H1 (cell line): ENCODE measurements around the gene FRK.
"Not testable (repeated sequence)": the region's sequence is repeated elsewhere in the genome, so short reads cannot be mapped to it uniquely, and the experiment has no call there.

Experiments
- EZH2 ChIP-seq: fragments of 200-600 bp; sonication (generic); IDR thresholded peaks from 2 replicates; pipeline ENCODE4 v1.7.1; 2012; ENCODE audit warnings: low read depth, mild to moderate bottlenecking, moderate library complexity, low read length, inconsistent platforms; ENCODE audit not compliant: severe bottlenecking
- HDAC6 ChIP-seq: IDR thresholded peaks from one replicate; pipeline ENCODE4 v1.7.1; 2012; ENCODE audit warnings: low read depth, mild to moderate bottlenecking, inconsistent platforms, low read length, moderate library complexity
- POLR2A ChIP-seq, 2 experiments: IDR thresholded peaks; 1 replicate in 1 of 2; 2 replicates in 1 of 2; pipeline ENCODE4 v1.6.1; 2011; ENCODE audit warnings: low read depth in 2 of 2, low read length in 2 of 2, mild to moderate bottlenecking in 2 of 2; ENCODE audit errors: control extremely low read depth in 1 of 2
- POLR2AphosphoS5 ChIP-seq: IDR thresholded peaks from 2 replicates; pipeline ENCODE4 v1.6.1; 2011; ENCODE audit warnings: low read depth, low read length
- RNF2 ChIP-seq: fragments of 200-900, 300-1000 bp; sonication (generic); IDR thresholded peaks from 2 replicates; pipeline ENCODE4 v1.7.1; 2016; ENCODE audit warnings: borderline replicate concordance, low read depth, mild to moderate bottlenecking, antibody characterized with exemption, low read length; ENCODE audit not compliant: poor library complexity, severe bottlenecking; ENCODE audit errors: missing control alignments
- ZNF274 ChIP-seq: IDR thresholded peaks from 2 replicates; pipeline ENCODE4 v1.7.0; 2012; ENCODE audit warnings: low read length, borderline replicate concordance; ENCODE audit errors: extremely low read depth

GRCh38 chr6:115928000-115928399, 132.7 kb downstream of the FRK start:
- TF ChIP-seq POLR2AphosphoS5; HDAC6; EZH2; POLR2A (IDR thresholded peaks at IDR 0.05; ENCODE audit: control extremely low read depth in 1 of 2, low read depth in 2 of 2, low read length in 2 of 2); RNF2; ZNF274: not testable (repeated sequence)
